NCI-H526 (cell line): Measurements from ENCODE around the gene KCNK3.
A peak's percentile ranks its signal among the peaks of the same experiment; 100 is the strongest.

Experiments used
- DNase-seq, 2 experiments: peaks; one replicate each; lab custom pipeline; 2025; lab: John Stamatoyannopoulos, UW

KCNK3 gene

GRCh38 chr2:26666671-26667070, 25.9 kb upstream of the KCNK3 start:
- no peak for DNase-seq

GRCh38 chr2:26668041-26668440, 24.5 kb upstream of the KCNK3 start:
- DNase-seq: no peak

- no peak for DNase-seq
Measured at GRCh38 chr2:26668856-26669750, 23.4 kb upstream of the KCNK3 start.

GRCh38 chr2:26670171-26670570, 22.4 kb upstream of the KCNK3 start:
- no peak for DNase-seq

GRCh38 chr2:26670931-26671460, 21.5 kb upstream of the KCNK3 start:
- DNase-seq: no peak

GRCh38 chr2:26671691-26672090, 20.8 kb upstream of the KCNK3 start:
- DNase-seq: no peak

- no peak for DNase-seq
Measured at GRCh38 chr2:26672112-26672817, 20.3 kb upstream of the KCNK3 start.

GRCh38 chr2:26672818-26673393, 19.6 kb upstream of the KCNK3 start:
- no peak for DNase-seq

- DNase-seq: no peak
Measured at GRCh38 chr2:26674002-26674751, 18.3 kb upstream of the KCNK3 start.

GRCh38 chr2:26674771-26675170, 17.8 kb upstream of the KCNK3 start:
- DNase-seq: no peak

GRCh38 chr2:26675651-26676255, 16.8 kb upstream of the KCNK3 start:
- DNase-seq: no peak

GRCh38 chr2:26678035-26678434, 14.5 kb upstream of the KCNK3 start:
- no peak for DNase-seq

- no peak for DNase-seq
Measured at GRCh38 chr2:26679867-26680266, 12.7 kb upstream of the KCNK3 start.

GRCh38 chr2:26681656-26682055, 10.9 kb upstream of the KCNK3 start:
- no peak for DNase-seq

- DNase-seq: no peak
Measured at GRCh38 chr2:26682155-26682554, 10.4 kb upstream of the KCNK3 start.

- DNase-seq: no peak
Measured at GRCh38 chr2:26683583-26683982, 8.9 kb upstream of the KCNK3 start.

- no peak for DNase-seq
Measured at GRCh38 chr2:26685341-26685740, 7.2 kb upstream of the KCNK3 start.

GRCh38 chr2:26685989-26686839, 6.3 kb upstream of the KCNK3 start:
- peak in 1 of 2 experiments; percentile 39 for DNase-seq

GRCh38 chr2:26687328-26687727, 5.2 kb upstream of the KCNK3 start:
- DNase-seq: peak in 1 of 2 experiments; percentile 69

- peak; percentile 84 to 91 for DNase-seq
Measured at GRCh38 chr2:26687801-26688200, 4.7 kb upstream of the KCNK3 start.

- no peak for DNase-seq
Measured at GRCh38 chr2:26691161-26691560, 1.4 kb upstream of the KCNK3 start.
